Fibroblast of skin of back (primary cell): ENCODE results near the gene GPRIN1. TPM values are rescaled to one million over a fixed set of nuclear protein-coding genes. Genes with fewer than 3 reads are reported as not detected.

ENCODE experiments used
- DNase-seq: peaks from one replicate; pipeline ENCODE4 v3.0.0-alpha.2; 2013
- polyA plus RNA-seq, 2 experiments: library from polyadenylated mRNA; unstranded; fragments of 120-200 nt; gene quantifications; one replicate each; pipeline ENCODE4 v1.2.1, GENCODE V29; 2013; ENCODE audit not compliant: insufficient read length in 2 of 2

The GPRIN1 gene
- 6.8 TPM for polyA plus RNA-seq (2013, experiment 1 of 2; ENCODE audit: insufficient read length)
- 1.6 TPM for polyA plus RNA-seq (2013, experiment 2 of 2; ENCODE audit: insufficient read length)

- DNase-seq, result peak; percentile 63
Measured at GRCh38 chr5:176609724-176610434, at the start of gene GPRIN1. TSS of gene GPRIN1 (minus strand) at chr5:176610156. CDS start at chr5:176599834, 10,322 bp downstream.

- no peak for DNase-seq
Measured at GRCh38 chr5:176659512-176659839, 49.5 kb upstream of the GPRIN1 start.

- DNase-seq, result no peak
Measured at GRCh38 chr5:176658817-176659511, 49.0 kb upstream of the GPRIN1 start.

GRCh38 chr5:176658007-176658599, 48.1 kb upstream of the GPRIN1 start:
- DNase-seq, result peak; percentile 63

GRCh38 chr5:176656467-176656990, 46.6 kb upstream of the GPRIN1 start:
- no peak for DNase-seq

GRCh38 chr5:176654856-176655255, 44.9 kb upstream of the GPRIN1 start:
- DNase-seq, result no peak

- no peak for DNase-seq
Measured at GRCh38 chr5:176653401-176654385, 43.7 kb upstream of the GPRIN1 start.

- no peak for DNase-seq
Measured at GRCh38 chr5:176652136-176652535, 42.2 kb upstream of the GPRIN1 start.

- DNase-seq, result no peak
Measured at GRCh38 chr5:176651472-176651980, 41.6 kb upstream of the GPRIN1 start.

- DNase-seq, result no peak
Measured at GRCh38 chr5:176650354-176650884, 40.5 kb upstream of the GPRIN1 start.

GRCh38 chr5:176648474-176649194, 38.7 kb upstream of the GPRIN1 start:
- no peak for DNase-seq

- peak; percentile 37 for DNase-seq
Measured at GRCh38 chr5:176647843-176648473, 38.0 kb upstream of the GPRIN1 start.

- peak; percentile 97 for DNase-seq
Measured at GRCh38 chr5:176647030-176647842, 37.3 kb upstream of the GPRIN1 start, which contains the start of gene TSPAN17. TSS of gene TSPAN17 (plus strand) at chr5:176647484. CDS start at chr5:176647616, 132 bp downstream.

- DNase-seq, result no peak
Measured at GRCh38 chr5:176646707-176647029, 36.7 kb upstream of the GPRIN1 start.

- DNase-seq, result no peak
Measured at GRCh38 chr5:176646049-176646706, 36.2 kb upstream of the GPRIN1 start.

- DNase-seq, result no peak
Measured at GRCh38 chr5:176644878-176645670, 35.1 kb upstream of the GPRIN1 start.

- DNase-seq, result no peak
Measured at GRCh38 chr5:176644294-176644693, 34.3 kb upstream of the GPRIN1 start.
